H1 (cell line): ENCODE measurements around the gene HDC. TPM values are rescaled to one million over a fixed set of nuclear protein-coding genes. Genes with fewer than 3 reads are reported as not detected.

Experiments used
- CTCF ChIA-PET: fragments of 300-600 bp; sonication (Branson Sonifier 250); formaldehyde crosslinking; loops from one replicate; lab custom pipeline; 2021; ENCODE audit not compliant: partially characterized antibody; lab: Charles Lee
- POLR2A ChIA-PET: fragments of 300-600 bp; sonication (Branson Sonifier 250); formaldehyde crosslinking; loops from one replicate; lab custom pipeline; 2021; ENCODE audit warnings: inconsistent platforms; ENCODE audit not compliant: partially characterized antibody; lab: Charles Lee
- DNase-seq, 2 experiments: peaks; one replicate each; pipeline versions ENCODE4 v3.0.0 to v3.0.0-alpha.2; 2010 to 2022; ENCODE audit warnings: low spot score in 2 of 2, low read depth in 1 of 2, mixed read lengths in 1 of 2
- FAIRE-seq: peaks from 2 replicates; lab custom pipeline; 2011; peaks lifted over from hg19 to GRCh38; lab: Jason Lieb, UNC
- H2AFZ ChIP-seq: 2 replicates; pipeline ENCODE4 v1.8.1; 2012; ENCODE audit warnings: low read length, inconsistent platforms
- H2AK5ac ChIP-seq: 2 replicates; pipeline ENCODE4 v1.6.1; 2013; ENCODE audit warnings: low read depth, low read length
- H2BK120ac ChIP-seq: replicated peaks from 2 replicates; pipeline ENCODE3; 2013; ENCODE audit warnings: low read depth, low read length, inconsistent platforms
- H2BK12ac ChIP-seq: 2 replicates; pipeline ENCODE4 v1.6.1; 2013; ENCODE audit warnings: low read depth, low read length
- H2BK15ac ChIP-seq: 2 replicates; pipeline ENCODE4 v1.6.1; 2013; ENCODE audit warnings: low read length
- H2BK20ac ChIP-seq: 2 replicates; pipeline ENCODE4 v1.6.1; 2013; ENCODE audit warnings: low read length
- H2BK5ac ChIP-seq: 2 replicates; pipeline ENCODE4 v1.6.1; 2013; ENCODE audit warnings: low read depth, low read length
- H3K14ac ChIP-seq: 2 replicates; pipeline ENCODE4 v1.6.1; 2013; ENCODE audit warnings: inconsistent platforms; ENCODE audit not compliant: insufficient read length
- H3K18ac ChIP-seq: 2 replicates; pipeline ENCODE4 v1.6.1; 2013; ENCODE audit warnings: low read length; ENCODE audit errors: extremely low read depth
- H3K23ac ChIP-seq: 2 replicates; pipeline ENCODE4 v1.6.1; 2013; ENCODE audit warnings: inconsistent platforms; ENCODE audit not compliant: insufficient read length
- H3K23me2 ChIP-seq: 2 replicates; pipeline ENCODE4 v1.6.1; 2013; ENCODE audit warnings: low read depth, low read length
- H3K27ac ChIP-seq: 2 replicates; pipeline ENCODE4 v1.6.1; 2011; ENCODE audit warnings: low read depth, low read length, inconsistent platforms
- H3K27me3 ChIP-seq, 4 experiments: replicated peaks in 1 of 4; 1 replicate in 1 of 4; 2 replicates in 3 of 4; pipeline versions ENCODE4 v1.6.1 to v1.8.1; 2011 to 2013; ENCODE audit warnings: low read length in 3 of 4, mild to moderate bottlenecking in 3 of 4, inconsistent platforms in 2 of 4, mixed read lengths in 2 of 4, moderate library complexity in 1 of 4; ENCODE audit not compliant: control insufficient read depth in 3 of 4, insufficient read depth in 3 of 4; ENCODE audit errors: extremely low read depth in 1 of 4
- H3K36me3 ChIP-seq, 4 experiments: 2 replicates each; pipeline versions ENCODE4 v1.6.1 to v1.8.1; 2011 to 2013; ENCODE audit warnings: mild to moderate bottlenecking in 4 of 4, low read length in 3 of 4, moderate library complexity in 2 of 4, control low read depth in 1 of 4, inconsistent platforms in 1 of 4; ENCODE audit not compliant: insufficient read depth in 4 of 4, control insufficient read depth in 2 of 4
- H3K4ac ChIP-seq: replicated peaks from 2 replicates; pipeline ENCODE3; 2013; ENCODE audit warnings: low read length, low read depth, mixed read lengths, inconsistent platforms; ENCODE audit not compliant: insufficient read length
- H3K4me1 ChIP-seq, 4 experiments: replicated peaks in 1 of 4; 1 replicate in 1 of 4; 2 replicates in 3 of 4; pipeline versions ENCODE4 v1.6.1 to v1.8.1; 2011 to 2013; ENCODE audit warnings: low read length in 3 of 4, inconsistent platforms in 2 of 4, mixed read lengths in 1 of 4; ENCODE audit not compliant: insufficient read depth in 4 of 4, control insufficient read depth in 3 of 4
- H3K4me2 ChIP-seq, 2 experiments: 2 replicates each; pipeline versions ENCODE4 v1.6.1 to v1.8.1; 2011 to 2013; ENCODE audit warnings: low read depth in 2 of 2, low read length in 2 of 2, control low read depth in 1 of 2, inconsistent platforms in 1 of 2, mild to moderate bottlenecking in 1 of 2; ENCODE audit not compliant: insufficient read depth in 1 of 2
- H3K4me3 ChIP-seq, 4 experiments: fragments of 200-600, 300-600 bp in 1 of 4; sonication (generic), shearing (Covaris generic), sonication (Bioruptor Twin) in 1 of 4; 2 replicates each; pipeline versions ENCODE4 v1.5.1 to v1.8.1; 2011 to 2016; ENCODE audit warnings: low read length in 4 of 4, low read depth in 3 of 4, control low read depth in 2 of 4, inconsistent platforms in 2 of 4, mild to moderate bottlenecking in 2 of 4, mixed read lengths in 1 of 4, moderate library complexity in 1 of 4; ENCODE audit not compliant: insufficient read depth in 2 of 4; ENCODE audit errors: extremely low read depth in 1 of 4
- H3K56ac ChIP-seq: replicated peaks from 2 replicates; pipeline ENCODE3; 2013; ENCODE audit warnings: low read depth, mild to moderate bottlenecking, mixed read lengths, low read length, inconsistent platforms; ENCODE audit not compliant: insufficient read length
- H3K79me1 ChIP-seq: 2 replicates; pipeline ENCODE4 v1.6.1; 2013; ENCODE audit warnings: low read depth, low read length, control low read depth
- H3K79me2 ChIP-seq, 2 experiments: 2 replicates each; pipeline versions ENCODE4 v1.6.1 to v1.8.1; 2012 to 2013; ENCODE audit warnings: low read length in 2 of 2, mild to moderate bottlenecking in 2 of 2, inconsistent platforms in 1 of 2; ENCODE audit not compliant: insufficient read depth in 2 of 2, control insufficient read depth in 1 of 2
- H3K9ac ChIP-seq, 4 experiments: replicated peaks in 1 of 4; 1 replicate in 1 of 4; 2 replicates in 3 of 4; pipeline versions ENCODE4 v1.6.1 to v1.8.1; 2011 to 2013; ENCODE audit warnings: low read depth in 3 of 4, low read length in 3 of 4, control low read depth in 2 of 4, mild to moderate bottlenecking in 2 of 4, moderate library complexity in 2 of 4, inconsistent platforms in 1 of 4; ENCODE audit errors: extremely low read depth in 1 of 4
- H3K9me3 ChIP-seq, 2 experiments: 2 replicates each; pipeline versions ENCODE4 v1.6.1 to v1.8.1; 2012 to 2013; ENCODE audit warnings: mild to moderate bottlenecking in 2 of 2, moderate library complexity in 2 of 2, control low read depth in 1 of 2, inconsistent platforms in 1 of 2, low read depth in 1 of 2, low read length in 1 of 2, mixed read lengths in 1 of 2; ENCODE audit not compliant: insufficient read depth in 2 of 2
- H4K20me1 ChIP-seq, 2 experiments: replicated peaks in 1 of 2; 2 replicates each; pipeline versions ENCODE3 to v1.8.1; 2011 to 2013; ENCODE audit warnings: inconsistent platforms in 2 of 2, low read length in 2 of 2, mild to moderate bottlenecking in 1 of 2; ENCODE audit not compliant: insufficient read depth in 2 of 2, control insufficient read depth in 1 of 2
- H4K5ac ChIP-seq: 2 replicates; pipeline ENCODE4 v1.6.1; 2013; ENCODE audit warnings: low read length, low read depth, mixed read lengths, inconsistent platforms; ENCODE audit not compliant: insufficient read length
- H4K8ac ChIP-seq: 2 replicates; pipeline ENCODE4 v1.8.0; 2013; ENCODE audit warnings: mild to moderate bottlenecking, moderate library complexity, low read length, inconsistent platforms; ENCODE audit not compliant: insufficient read depth; ENCODE audit errors: extremely low read depth
- H4K91ac ChIP-seq: replicated peaks from 2 replicates; pipeline ENCODE3; 2013; ENCODE audit warnings: low read length, mixed read lengths, inconsistent platforms; ENCODE audit not compliant: insufficient read length
- RBBP5 ChIP-seq: IDR thresholded peaks from 2 replicates; pipeline ENCODE4 v1.7.1; 2012; ENCODE audit warnings: low read depth, mild to moderate bottlenecking, inconsistent platforms, low read length, moderate library complexity, borderline replicate concordance
- WGBS, 2 experiments: shearing (Covaris generic) in 1 of 2; methylation state at CpG; one replicate each; pipeline versions ENCODE4 v1.1.6 to v1.1.7; 2013 to 2015; ENCODE audit warnings: low lambda C conversion rate in 2 of 2, mixed read lengths in 2 of 2, inconsistent platforms in 1 of 2, low coverage in 1 of 2, missing lambda C conversion rate in 1 of 2; ENCODE audit not compliant: insufficient replicate concordance in 2 of 2, insufficient coverage in 1 of 2, insufficient read length in 1 of 2; ENCODE audit errors: extremely low coverage in 1 of 2, missing lambda C conversion rate in 1 of 2; 5-methylcytosine and 5-hydroxymethylcytosine counted together
- polyA plus RNA-seq, 7 experiments: library from polyadenylated mRNA; depleted of rRNA in 3 of 7; stranded (reverse) in 5 of 7; unstranded in 2 of 7; fragments of >200 nt in 5 of 7; fragments of 200-250 nt in 2 of 7; gene quantifications; 1 replicate in 5 of 7; 2 replicates in 1 of 7; 4 replicates in 1 of 7; pipeline versions ENCODE4 v1.2.1 to v1.2.3, GENCODE V29; 2011 to 2013; ENCODE audit warnings: missing spikeins in 2 of 7, mixed read lengths in 2 of 7
- total RNA-seq: library from RNA; stranded (reverse); fragmentation: NEBNext Ultra II Directional; extraction: Animal tissue kit (Norgen Biotek cat#: 25700); gene quantifications from 2 replicates; pipeline ENCODE4 v1.2.1, GENCODE V29; 2021
- TF ChIP-seq, protein P1 (sequence below): IDR thresholded peaks from 2 replicates; pipeline ENCODE4 v1.6.1; 2012; ENCODE audit warnings: inconsistent platforms

HDC gene
- total and polyA plus RNA-seq, 2 of the 8 experiments (the other 6 are each of a cell fraction or from before 2014, with no cell fraction given), result 0.20 to 0.22 TPM

DNA sequence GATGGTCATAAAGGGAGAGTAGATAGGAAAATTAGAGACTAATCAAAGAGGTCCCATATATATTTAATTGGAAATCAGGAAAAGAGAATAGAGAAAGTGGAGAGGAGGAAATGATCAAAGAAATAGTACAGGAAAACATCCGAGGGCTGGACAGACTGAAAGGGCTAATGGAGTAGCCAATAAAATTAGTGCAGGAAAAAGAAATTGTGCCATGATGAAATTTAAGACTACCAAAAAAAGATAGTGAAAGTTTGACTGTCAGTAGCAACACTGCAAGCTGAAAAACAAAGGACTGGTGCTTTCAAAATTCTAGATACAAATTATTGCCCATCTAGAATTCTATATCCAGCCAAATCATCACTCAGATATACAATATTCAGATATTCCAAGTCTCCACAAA, 47.2 kb downstream of the HDC start:
- Histone ChIP-seq H3K4me2 (no peak overlapping the region), H3K18ac (no peak overlapping the region), H3K4me1 (no peaks in the 10 kb centered on the region), H3K23me2 (no peaks in the 10 kb centered on the region), H3K23ac (no peak overlapping the region), H4K20me1 (no peaks in the 10 kb centered on the region), H3K4me3 (no peak overlapping the region), H3K9ac (no peak overlapping the region), H3K27me3 (no peaks in the 10 kb centered on the region), H3K27ac (no peak overlapping the region), H2BK12ac (no peak overlapping the region), H2BK20ac (no peak overlapping the region), H2AK5ac (no peak overlapping the region), H3K14ac (no peak overlapping the region), H2BK5ac (no peak overlapping the region), H3K36me3 (no peaks in the 10 kb centered on the region), H3K56ac (no peak overlapping the region), H4K5ac (no peak overlapping the region), H4K8ac (no peak overlapping the region), H3K79me2 (no peaks in the 10 kb centered on the region), H3K4ac (no peak overlapping the region), H2BK15ac (no peak overlapping the region), H3K79me1 (no peaks in the 10 kb centered on the region), H2BK120ac (no peak overlapping the region), H4K91ac (no peak overlapping the region), H3K9me3 (no peaks in the 10 kb centered on the region), H2AFZ (no peak overlapping the region)
- no peak for DNase-seq
- no peak for FAIRE-seq
- CTCF ChIA-PET, result interaction anchor here (0.6 to 1.3 kb wide), 2 partner anchors 32 to 164 kb away, joined by 3 read pairs; no protein-coding TSS in a partner anchor
- WGBS, 2 experiments, result 89% methylated on average over 1 of the region's 1 CpG; no CpG with 5 or more reads in 1 of the 2 experiments
- TF ChIP-seq, protein P1, sequence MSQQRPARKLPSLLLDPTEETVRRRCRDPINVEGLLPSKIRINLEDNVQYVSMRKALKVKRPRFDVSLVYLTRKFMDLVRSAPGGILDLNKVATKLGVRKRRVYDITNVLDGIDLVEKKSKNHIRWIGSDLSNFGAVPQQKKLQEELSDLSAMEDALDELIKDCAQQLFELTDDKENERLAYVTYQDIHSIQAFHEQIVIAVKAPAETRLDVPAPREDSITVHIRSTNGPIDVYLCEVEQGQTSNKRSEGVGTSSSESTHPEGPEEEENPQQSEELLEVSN, result no peak
- no peak for TF ChIP-seq RBBP5
- POLR2A ChIA-PET, result no interaction called here
